Measurements from ENCODE around the gene LRMDA. TPM values are rescaled to one million over a fixed set of nuclear protein-coding genes. Genes with fewer than 3 reads are reported as not detected.

Gene LRMDA
- total and polyA plus RNA-seq, 2 of the 8 experiments (the other 6 are each of a cell fraction or from before 2014, with no cell fraction given) = 0.86 to 2.8 TPM

DNA sequence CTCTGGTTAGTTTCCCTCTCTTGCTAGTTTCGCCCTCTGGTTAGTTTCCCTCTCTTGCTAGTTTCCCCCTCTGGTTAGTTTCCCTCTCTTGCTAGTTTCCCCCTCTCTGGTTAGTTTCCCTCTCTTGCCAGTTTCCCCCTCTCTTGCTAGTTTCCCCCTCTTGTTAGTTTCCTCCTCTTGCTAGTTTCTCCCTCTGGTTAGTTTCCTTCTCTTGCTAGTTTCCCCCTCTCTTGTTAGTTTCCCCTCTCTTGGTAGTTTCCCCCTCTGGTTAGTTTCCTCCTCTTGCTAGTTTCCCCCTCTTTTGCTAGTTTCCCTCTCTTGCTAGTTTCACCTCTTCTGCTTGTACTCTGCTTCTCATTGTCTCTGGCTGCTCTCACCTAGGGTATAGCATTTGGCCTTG is 613.8 kb downstream of the LRMDA start (continued):
- TF ChIP-seq, protein P1, sequence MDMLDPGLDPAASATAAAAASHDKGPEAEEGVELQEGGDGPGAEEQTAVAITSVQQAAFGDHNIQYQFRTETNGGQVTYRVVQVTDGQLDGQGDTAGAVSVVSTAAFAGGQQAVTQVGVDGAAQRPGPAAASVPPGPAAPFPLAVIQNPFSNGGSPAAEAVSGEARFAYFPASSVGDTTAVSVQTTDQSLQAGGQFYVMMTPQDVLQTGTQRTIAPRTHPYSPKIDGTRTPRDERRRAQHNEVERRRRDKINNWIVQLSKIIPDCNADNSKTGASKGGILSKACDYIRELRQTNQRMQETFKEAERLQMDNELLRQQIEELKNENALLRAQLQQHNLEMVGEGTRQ (IDR thresholded peaks at IDR 0.05; ENCODE audit: low read length) = no peak
- TF ChIP-seq POLR2A (IDR thresholded peaks at IDR 0.05; ENCODE audit: control extremely low read depth in 1 of 2, low read depth in 2 of 2, low read length in 2 of 2) = no peak
- no peak for TF ChIP-seq GABPA (IDR thresholded peaks at IDR 0.05; ENCODE audit: borderline replicate concordance, insufficient read depth, low read length)
- TF ChIP-seq PHF8 (conservative IDR thresholded peaks at IDR 0.05; ENCODE audit: low read depth, low read length) = no peak
- no peak for TF ChIP-seq HDAC6 (IDR thresholded peaks at IDR 0.05; ENCODE audit: low read depth, low read length)
- TF ChIP-seq GTF2F1 (IDR thresholded peaks at IDR 0.05; ENCODE audit: borderline replicate concordance, low read depth, low read length) = no peak
- TF ChIP-seq SP4 (IDR thresholded peaks at IDR 0.05; ENCODE audit: low read length) = no peak
- TF ChIP-seq CEBPB (IDR thresholded peaks at IDR 0.05; ENCODE audit: low read depth, low read length) = no peak
- TF ChIP-seq RXRA (IDR thresholded peaks at IDR 0.05; ENCODE audit: insufficient read depth, low read depth, low read length) = no peak
